C1 segment of cervical spinal cord (tissue), 14 donors: ENCODE measurements around the gene LOC101059915.

Experiments
- DNase-seq, 14 donors: peaks; one replicate each; lab custom pipeline; 2025; lab: John Stamatoyannopoulos, UW

LOC101059915 gene

GRCh38 chrX:71667328-71668247, at the start of gene LOC101059915:
LOC101059915 (plus strand) TSS chrX:71667546.
- DNase-seq = no peak

DNA sequence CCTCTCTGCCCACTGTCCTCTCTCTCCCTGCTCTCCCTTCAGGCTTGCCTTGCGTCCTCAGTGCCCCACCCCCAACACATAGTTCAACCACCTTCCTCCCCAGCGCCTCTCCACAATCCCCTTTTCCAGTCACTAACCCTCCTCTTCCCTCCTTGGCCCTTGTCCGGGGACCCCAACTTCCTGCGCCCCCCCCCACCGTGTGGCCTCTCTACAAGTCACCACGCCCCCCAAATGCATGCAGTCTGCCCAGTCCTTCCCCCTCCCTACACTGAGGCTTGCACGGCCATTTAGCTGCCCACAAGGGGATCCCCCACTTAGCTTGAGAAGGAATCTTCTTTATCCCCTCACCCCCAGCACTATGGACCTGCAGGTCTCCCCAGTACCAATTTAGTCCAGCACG, 49.6 kb upstream of the LOC101059915 start:
- DNase-seq = no peak

DNA sequence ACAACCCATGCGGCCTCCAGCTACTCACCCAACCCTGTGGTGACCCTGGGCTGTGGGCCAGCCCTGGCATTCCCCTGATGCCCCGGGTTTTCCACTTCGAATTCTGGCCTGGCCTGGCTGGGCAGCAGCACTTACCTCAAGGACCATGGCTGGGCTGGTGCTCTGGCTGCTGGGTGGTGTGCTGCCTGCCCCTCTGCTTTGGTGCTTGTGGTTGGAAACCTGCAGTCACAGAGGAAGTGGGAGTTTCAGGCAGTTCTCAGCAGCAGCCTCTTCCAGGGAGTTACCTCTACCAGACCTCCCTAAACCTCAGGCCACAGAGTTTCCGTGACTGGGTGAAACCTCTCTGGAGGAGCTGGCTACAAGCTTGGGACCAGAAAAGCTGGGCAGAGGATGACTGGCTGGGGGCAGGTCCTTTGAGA, 49.0 kb upstream of the LOC101059915 start, which contains the start of gene CXCR3:
TSS of gene CXCR3 (minus strand) at position 209 of the 419 bp plus-strand sequence. CDS start at position 147, 62 bp downstream.
- no peak for DNase-seq

DNA sequence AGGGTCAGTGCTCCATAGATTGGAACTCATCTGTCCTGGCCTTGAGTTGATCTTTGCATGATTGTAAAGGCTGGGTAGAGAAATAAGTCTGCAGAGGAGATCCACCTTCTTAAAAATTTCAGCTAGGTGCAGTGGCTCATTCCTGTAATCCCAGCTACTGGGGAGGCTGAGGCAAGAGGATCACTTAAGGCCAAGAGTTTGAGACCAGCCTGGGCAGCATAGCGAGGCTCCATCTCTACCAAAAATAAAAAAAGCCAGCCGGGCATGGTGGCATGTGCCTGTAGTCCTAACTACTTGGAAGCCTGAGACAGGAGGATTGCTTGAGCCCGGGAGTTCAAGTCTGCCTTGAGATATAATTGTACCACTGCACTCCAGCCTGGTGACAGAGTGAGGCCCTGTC, 48.6 kb upstream of the LOC101059915 start:
- no peak for DNase-seq

GRCh38 chrX:71619193-71619592, 48.2 kb upstream of the LOC101059915 start:
- DNase-seq = no peak

DNA sequence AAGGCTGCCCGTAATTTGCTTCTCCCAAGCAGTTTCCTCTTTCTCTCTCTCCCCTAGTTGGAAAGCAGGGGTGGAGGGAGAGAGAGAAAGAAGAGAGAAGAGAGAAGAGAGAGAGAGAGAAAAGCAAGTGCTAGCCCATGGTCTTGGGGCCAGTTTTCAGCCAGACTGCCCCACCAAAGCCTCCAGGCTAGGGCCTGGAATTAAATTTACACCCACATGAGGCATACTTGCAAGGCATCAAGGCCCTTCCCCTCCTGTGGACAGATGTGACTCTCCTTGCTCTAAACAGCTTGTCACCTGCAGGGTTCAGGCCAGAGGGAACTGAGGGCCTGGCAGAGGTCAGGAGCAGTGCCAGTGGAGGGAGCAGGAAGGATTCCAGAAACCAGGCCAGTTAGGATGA, 47.4 kb upstream of the LOC101059915 start:
- no peak for DNase-seq

DNA sequence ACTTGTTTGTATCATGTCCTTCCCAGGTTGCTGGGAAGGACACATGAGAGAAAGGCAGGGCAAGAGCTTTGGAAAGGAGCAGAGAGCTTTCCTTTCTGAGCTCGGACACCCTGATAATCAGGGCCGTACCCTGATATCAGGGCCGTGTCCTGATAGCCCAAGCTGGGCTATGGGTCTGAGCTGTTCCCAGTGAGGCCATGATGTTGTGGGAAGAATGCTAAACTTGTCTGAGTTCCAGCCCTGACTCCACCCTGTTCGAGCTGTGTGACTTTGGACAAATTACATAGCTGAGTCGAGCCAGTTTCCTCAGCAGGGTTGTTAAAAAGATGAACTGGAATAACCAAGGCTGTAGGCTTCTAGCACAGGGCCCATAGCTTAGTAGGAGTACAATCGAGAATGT, 45.7 kb upstream of the LOC101059915 start:
- DNase-seq = no peak

DNA sequence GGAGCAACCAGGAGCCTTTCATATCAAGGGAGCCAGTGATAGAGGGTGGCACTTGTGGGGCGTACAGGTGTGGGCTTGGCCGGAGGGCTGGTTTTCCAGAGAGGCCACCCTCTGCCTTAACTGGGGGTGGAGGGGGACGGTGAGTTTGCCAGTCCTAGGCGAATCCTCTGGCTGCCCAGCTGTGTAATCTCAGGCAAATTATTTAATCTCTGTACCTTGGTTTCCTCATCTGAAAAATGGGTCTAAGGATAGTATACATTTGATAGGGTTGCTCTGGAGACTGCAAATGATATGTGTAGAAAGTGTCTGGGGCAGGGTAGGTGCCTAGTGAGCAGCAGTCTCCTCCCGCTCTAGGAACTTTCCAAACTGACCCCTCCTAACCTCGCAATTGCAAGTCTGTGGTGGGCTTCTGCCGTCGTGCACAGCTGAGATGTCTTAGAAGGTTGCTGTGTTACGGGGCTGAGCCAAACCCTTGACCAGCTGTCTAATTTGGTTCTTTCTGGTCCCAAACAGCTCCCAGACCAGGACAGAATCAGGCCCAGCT, 45.2 kb upstream of the LOC101059915 start:
- no peak for DNase-seq

- DNase-seq = peak in 12 of 14 donors; percentile 2 to 77 (median 18)
Measured at GRCh38 chrX:71622576-71623450, 44.5 kb upstream of the LOC101059915 start.

DNA sequence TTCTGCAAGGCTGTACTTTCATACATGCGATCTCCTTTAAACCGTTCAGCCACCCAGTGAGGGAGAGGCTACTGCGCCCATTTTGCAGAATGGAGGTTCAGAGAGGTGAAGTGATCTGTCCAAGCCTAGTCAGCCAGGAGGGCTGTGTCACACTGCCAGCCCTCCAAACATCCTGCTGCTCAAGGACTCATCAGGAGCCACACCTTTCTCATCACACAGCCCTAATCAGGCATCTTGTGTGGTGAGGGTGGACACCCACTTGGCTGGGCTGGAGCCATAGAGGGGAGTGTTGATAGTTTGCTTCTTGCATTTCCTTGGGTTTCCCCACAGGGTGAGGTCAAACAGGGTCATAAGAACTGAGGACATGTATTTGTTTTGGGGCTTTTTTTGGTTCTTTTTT, 43.6 kb upstream of the LOC101059915 start:
- DNase-seq = no peak

DNA sequence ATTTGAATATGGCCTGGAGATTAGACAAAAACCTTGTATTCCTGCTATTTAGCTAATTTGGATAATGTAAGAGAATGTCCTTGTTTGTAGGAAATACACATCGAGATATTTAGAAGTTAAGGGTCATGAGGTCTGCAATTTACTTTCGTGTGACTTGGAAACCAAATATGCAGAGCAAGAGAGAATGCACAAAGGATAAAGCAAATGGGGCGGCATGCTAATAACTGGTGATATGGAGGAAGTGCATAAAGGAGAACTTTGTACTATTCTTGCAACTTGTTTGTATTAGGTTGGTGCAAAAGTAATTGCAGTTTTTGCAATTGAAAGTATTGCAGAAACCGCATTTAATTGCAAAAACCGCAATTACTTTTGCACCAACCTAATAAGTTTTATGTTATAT, 41.9 kb upstream of the LOC101059915 start:
- no peak for DNase-seq

DNA sequence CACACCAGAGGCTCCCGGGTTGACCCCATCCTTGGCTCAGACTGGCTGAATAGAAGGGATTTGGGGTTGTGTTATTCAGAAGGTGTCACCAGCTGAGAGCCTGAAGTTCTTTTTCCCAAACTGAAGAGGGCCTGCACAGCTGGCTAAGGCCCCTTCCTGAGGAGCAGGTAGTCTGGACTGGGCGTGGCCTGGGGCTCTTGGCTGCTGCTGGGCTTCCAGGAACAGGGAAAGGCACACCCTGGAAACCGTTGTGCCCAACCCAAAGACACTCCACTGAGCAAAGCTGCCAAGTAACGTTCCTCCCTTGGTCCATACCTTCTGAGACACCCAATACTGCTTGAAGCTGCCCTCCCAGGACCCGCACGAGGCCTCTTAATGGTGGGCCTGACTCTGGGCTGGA, 40.8 kb upstream of the LOC101059915 start:
- no peak for DNase-seq

DNA sequence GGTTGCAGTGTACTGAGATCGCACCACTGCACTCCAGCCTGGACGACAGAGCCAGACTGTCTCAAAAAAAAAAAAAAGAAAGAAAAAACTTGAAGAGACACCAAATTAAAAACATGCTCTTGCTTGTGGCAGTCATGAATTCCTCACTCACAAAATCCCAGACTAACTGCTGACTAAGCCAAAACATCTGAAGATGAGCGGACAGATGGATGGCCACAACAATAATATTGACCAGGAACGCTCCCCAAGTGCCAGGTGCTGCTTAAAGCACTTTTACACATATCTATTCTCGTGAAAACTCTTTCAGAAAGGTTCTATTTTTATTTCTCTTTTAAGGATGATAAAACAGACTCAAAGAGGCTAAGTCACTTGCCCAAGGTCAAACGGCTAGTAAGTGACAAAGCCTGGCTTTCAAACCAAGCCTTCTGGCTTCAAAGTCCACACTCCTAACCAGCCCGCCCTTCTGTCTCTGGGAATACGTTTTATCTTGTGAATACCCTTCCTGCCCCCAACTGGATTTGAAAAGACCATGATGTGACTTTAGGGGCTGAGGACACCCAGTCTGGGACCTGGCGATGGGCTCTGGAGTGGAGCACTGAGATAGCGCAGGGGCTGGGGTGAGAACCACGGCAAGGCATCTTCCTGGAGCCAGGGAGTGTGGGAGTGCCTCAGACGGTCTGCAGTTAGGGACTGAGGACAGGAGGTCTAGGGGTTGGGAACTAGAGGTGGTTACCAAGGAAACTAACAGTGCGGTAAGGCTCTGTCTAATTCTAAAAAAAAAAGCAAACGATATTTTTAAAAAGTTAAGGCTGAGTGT, 39.5 kb upstream of the LOC101059915 start:
- DNase-seq = no peak

DNA sequence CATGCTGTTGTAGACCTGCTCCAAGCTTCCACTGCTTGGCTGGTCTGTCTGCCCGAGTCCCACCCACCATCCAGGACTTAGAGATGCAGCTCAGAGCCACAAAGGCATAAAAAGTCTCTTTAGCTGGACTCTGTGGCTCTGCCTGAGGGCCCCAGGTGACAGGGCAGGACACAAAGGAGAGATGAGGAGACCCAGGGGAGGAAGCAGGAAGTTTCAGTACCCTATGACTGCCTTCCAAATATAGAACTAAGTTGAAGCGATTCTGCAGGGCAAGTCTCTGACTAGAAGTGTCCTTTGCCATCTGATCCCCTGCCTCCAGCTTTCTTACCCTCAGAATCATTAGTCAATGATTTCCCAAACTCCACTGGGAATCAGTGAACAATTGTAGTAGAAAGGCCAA, 37.9 kb upstream of the LOC101059915 start:
- DNase-seq = no peak

DNA sequence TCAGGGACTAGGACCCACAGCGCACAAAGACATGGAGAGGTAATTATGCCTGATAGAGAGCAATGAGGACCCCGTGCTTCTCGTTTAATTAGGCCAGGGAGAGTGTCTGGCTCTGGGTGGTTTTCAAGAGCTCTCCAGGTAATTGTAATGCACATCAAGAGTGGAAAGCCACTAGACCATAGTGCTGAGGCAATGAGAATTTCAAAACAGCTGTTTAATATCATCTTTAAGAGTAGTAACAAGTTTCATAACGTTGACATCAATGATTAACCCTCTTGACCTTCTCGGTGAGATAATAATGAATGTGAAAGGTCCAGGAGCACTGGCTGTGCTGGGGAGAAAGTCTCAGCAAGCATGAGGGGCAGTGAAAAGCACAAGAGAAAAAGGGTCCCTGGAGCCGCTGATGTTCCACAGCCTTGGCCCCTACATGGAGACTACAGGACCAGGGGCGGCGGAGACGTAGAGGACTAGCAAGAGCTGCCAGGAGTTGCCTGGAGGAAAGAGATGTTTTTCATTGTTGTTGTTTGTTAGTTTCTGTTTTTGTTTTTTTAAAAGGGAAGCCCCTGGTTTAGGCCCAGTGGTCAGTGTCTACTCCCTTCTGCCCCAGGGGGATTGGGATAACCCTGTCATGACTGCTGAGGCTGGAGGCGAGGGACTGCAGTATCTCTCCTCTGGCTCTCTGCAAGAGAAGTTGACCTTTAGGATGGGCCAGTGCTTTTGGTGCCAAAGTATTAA, 34.3 kb upstream of the LOC101059915 start:
- no peak for DNase-seq

DNA sequence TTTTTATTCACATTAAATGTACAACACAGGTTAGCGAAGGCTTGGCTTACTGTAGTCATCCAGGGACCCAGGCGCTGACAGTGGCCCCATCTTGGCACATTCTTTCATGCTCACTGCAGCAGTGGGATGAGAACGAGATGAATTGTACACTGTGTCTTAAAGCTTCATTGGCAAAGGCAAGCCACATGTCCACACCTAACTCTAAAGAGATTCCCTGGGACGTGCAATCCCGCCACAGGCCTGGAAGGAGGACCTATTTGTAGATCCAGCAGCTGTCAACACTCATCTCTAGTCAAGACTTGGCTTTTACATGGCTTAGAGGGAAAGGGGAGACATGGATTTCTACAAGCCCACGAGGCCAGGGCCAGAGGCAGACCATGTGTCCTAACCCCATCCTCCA, 33.0 kb upstream of the LOC101059915 start:
- no peak for DNase-seq

DNA sequence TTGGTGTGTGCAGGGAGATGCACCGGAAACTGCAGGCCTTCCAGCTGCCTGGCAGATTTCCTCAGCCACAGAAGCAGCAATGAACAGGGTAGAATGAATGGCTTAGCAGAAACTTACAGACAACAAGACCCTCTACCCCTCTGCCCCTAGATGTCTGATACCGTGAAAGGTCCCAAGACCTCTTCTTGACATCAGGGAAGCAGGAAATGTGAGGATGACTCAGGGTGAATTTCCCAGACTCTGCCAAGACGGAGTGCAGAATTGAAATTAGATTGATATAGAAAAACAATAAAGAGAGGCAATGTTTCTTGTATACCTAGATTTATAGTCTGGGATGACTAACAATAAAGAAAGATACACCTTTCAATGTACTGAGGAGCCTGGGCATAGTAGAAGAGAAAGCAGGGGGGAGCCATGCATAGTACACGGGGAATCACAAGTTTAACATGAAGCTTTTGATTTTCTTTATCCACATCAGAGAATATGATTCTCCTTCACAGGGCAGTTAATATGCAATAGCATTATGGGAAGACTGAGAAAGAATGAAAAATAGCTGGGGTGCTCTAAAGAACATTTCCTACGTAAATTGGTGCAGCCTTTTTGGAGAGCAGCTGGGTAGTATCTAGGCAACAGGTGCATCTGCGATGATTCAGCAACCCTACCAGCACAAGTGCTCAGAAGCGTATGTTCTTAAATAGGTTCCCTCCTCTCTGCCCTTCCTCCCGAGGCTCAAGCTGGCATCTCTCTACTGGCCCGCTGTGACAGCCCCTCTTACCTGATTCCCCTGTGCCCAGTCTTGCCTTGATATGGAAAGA, 30.7 kb upstream of the LOC101059915 start:
- peak in 2 of 14 donors; percentile 1 to 32 for DNase-seq

GRCh38 chrX:71637253-71637618, 30.1 kb upstream of the LOC101059915 start:
- peak in 1 of 14 donors; percentile 32 for DNase-seq

DNA sequence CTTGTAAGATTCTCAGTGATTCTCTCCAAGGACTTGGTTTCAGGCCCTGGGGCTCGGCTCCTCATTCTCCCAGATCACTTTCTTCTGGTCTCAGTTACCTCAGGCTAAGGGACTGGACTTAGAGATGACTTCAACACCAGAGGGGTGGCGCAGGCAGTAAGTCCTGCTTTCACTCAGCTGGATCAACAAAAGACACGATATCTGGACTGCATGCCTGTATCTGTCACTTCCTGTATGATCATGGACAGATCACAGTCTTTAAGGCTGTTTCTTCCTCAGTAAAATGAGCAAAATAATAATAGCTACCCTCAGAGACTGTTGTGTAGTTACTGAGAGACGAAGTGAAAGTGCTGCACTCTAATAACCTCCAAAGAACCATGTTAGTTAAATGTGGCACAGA, 29.5 kb upstream of the LOC101059915 start:
- DNase-seq = no peak

DNA sequence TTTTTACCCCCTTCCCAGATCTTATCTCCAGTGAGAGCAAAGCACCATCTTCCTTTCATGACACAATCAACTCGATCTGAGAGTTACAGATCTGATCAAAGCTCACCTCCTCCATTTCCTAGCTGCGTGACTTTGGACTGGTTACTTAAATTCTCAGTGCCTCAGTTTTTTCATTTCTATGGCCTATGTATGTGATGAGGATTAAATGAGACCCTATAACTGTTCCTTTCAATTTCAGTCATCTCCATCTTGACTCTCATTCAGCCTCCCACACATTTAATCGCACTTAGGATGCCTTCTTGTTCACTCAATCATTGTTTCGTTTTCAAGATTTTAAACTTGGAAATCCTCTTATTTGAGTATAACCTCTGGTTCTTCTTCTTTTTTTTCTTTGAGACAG, 28.9 kb upstream of the LOC101059915 start:
- DNase-seq = no peak
